Epithelial cell of umbilical artery (primary cell): ENCODE measurements around the gene SLC6A7. TPM values are rescaled to one million over a fixed set of nuclear protein-coding genes. Genes with fewer than 3 reads are reported as not detected.

Experiments
- total RNA-seq: library from RNA; depleted of rRNA; stranded (reverse); fragments of >200 nt; gene quantifications from 2 replicates; pipeline ENCODE4 v1.2.3, GENCODE V29; 2014

Gene SLC6A7
- total RNA-seq = not detected in 2 replicates

DNA sequence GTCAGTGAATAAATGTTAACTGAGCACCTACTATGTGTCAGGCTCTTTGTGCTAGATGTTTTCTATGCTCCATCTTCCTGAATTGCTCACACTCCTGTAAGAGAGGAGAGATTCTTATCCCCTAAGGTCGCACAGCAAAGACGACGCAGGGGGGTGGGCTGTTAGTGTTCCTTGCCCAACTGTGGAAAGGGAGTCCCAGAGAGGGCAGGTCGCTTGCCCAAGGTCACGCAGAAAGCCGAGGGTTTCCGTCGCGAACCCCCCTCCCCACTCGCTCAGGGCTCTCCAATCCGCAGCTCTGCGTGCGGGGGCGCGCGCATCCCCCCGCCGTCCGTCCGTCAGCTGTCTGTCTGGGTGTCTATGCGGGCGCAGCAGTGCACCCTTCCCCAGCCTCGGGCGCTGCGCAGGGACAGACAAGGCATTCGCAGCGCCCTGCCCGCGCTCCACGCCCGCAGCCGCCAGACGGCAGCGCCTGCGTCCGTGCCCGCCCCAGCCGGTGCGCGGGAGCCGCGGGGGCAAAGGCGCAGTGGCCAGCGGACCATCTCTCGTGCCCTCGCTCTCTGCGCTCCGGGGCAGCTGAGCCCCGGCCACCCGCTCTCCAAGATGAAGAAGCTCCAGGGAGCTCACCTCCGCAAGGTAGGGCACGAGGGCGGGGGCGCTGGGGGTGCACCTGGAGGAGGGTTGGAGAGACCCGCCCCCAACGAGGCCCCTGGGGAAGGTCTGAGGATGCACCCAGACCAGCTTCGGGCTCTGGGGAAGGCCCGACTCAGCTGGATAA is at the start of gene SLC6A7:
SLC6A7 (plus strand) TSS at position 335 of the 775 bp plus-strand sequence; CDS start at position 601, 266 bp downstream.

DNA sequence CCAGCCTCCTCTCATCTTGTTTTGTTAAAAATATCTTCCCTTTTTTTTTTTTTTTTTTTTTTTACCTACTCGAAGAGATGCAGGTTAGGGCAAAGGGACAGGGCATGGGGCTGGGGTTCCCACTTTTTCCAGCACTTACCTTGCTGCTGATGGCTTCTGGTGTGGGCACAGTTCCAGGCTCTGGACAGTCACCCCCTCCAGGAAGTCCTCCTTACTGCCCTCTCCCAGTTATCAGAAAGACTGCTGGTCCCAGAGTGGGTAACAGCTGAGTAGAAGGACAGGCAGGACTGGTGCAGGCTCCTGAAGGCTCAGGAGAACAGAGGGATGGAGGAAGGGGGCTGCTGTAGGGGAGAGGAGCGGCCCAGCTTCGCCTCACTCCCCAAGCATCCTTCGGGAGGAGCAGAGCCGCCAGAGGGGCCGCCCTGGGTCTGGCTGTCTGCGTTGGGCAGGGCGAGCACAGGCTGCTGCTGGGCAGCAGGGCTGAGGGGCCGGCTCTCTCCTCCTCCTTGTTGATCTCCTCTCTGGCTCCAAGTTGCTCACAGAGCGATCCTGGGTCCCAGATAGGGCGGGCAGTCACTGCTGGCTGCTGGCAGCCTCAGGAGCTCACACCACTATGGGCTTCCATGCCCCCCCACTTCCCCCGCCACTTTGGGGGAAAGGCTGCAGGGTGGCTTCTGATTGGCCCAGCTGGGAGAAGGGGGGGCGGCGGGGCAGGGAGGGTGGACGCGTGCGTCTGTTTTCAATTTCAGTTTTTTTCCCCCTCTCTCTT is 34.4 kb upstream of the SLC6A7 start, which contains the start of gene PDGFRB:
PDGFRB (minus strand) TSS at position 588 of the 769 bp plus-strand sequence. CDS start 18,798 bp downstream, outside the sequence.

DNA sequence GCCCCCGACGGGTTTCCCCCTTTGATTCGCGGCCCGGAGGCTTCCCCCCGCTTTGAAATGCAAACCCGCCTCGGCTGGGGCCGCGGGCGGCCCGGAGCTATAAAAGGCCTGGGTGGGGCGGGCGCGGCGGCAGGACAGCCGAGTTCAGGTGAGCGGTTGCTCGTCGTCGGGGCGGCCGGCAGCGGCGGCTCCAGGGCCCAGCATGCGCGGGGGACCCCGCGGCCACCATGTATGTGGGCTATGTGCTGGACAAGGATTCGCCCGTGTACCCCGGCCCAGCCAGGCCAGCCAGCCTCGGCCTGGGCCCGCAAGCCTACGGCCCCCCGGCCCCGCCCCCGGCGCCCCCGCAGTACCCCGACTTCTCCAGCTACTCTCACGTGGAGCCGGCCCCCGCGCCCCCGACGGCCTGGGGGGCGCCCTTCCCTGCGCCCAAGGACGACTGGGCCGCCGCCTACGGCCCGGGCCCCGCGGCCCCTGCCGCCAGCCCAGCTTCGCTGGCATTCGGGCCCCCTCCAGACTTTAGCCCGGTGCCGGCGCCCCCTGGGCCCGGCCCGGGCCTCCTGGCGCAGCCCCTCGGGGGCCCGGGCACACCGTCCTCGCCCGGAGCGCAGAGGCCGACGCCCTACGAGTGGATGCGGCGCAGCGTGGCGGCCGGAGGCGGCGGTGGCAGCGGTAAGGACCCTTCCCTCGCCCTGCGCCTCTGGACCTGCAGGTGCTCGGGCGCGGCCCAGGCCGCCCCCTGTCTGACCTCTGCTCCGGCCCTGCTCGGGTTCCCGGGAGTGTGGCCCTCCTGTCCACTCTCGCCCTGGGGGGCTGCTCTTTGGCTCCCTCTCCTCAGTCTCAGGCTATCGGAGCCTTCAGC is 23.0 kb upstream of the SLC6A7 start, which contains the start of gene CDX1:
CDX1 (plus strand) TSS at position 129 of the 862 bp plus-strand sequence; CDS start at position 228, 99 bp downstream.

Other genes starting within 250 kb of the SLC6A7 start
- gene PDE6A, start 245.3 kb upstream of the SLC6A7 start, total RNA-seq = not detected in 2 replicates
- 13.6 and 22.3 TPM in 2 replicates for gene SLC26A2, start 229.3 kb upstream of the SLC6A7 start, total RNA-seq
- 3.6 and 4.0 TPM in 2 replicates for gene TIGD6, start 189.4 kb upstream of the SLC6A7 start, total RNA-seq
- 21.4 and 27.4 TPM in 2 replicates for gene HMGXB3, start 189.3 kb upstream of the SLC6A7 start, total RNA-seq
- not detected in 2 replicates for gene CSF1R, start 103.5 kb upstream of the SLC6A7 start, total RNA-seq
- 0.97 and 11.9 TPM in 2 replicates for gene PDGFRB, start 34.2 kb upstream of the SLC6A7 start, total RNA-seq
- gene CDX1, start 23.3 kb upstream of the SLC6A7 start, total RNA-seq = not detected in 2 replicates
- under 0.01 TPM in 1 of 2 replicates, not detected in the other for gene CAMK2A, start 99.7 kb downstream of the SLC6A7 start, total RNA-seq
- under 0.01 and 0.30 TPM in 2 replicates for gene ARSI, start 112.8 kb downstream of the SLC6A7 start, total RNA-seq
- 17.9 and 21.1 TPM in 2 replicates for gene TCOF1, start 167.6 kb downstream of the SLC6A7 start, total RNA-seq
- gene CD74, start 222.8 kb downstream of the SLC6A7 start, total RNA-seq = 0.65 and 1.2 TPM in 2 replicates